ENCODE data around the gene MKLN1. TPM values are rescaled to one million over a fixed set of nuclear protein-coding genes. Genes with fewer than 3 reads are reported as not detected.

Gene MKLN1
- total RNA-seq, 4 donors from 2014 or later: 15.2 to 42.3 (median 24.0) TPM

DNA sequence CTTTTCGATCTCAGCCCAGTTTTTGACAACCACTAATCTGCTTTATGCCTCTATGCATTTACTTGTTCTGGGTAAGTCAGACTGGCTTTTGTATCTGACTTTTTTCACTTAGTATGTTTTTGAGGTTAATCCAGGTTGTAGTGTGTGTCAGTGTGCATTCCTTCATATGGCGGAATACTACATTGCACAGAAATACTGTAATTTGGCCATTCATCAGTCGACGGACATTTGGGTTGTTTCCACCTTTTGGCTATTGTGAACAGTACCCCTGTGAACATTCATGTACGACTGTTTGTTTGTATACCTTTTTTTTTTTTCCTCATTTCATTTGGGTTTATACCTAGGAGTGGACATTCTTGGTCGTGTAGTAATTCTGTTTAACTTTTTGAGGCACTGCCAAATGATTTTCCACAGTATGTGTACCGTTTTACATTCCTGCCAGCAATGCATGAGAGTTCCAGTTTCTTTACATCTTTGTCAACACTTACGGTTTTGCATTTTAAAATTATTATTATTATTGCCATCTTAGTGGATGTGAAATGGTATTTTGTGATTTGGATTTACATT is 57.4 kb downstream of the MKLN1 start:
- intact Hi-C loops (cut with DNase I): no loop called here
- Histone ChIP-seq H3K27ac (no peak overlapping the region), H3K4me3 (no peak overlapping the region), H3K36me3 (peaks cover 0 to 5% (median 0%) of the 10 kb centered on the region in 3 donors), H3K27me3 (no peaks in the 10 kb centered on the region), H3K4me1 (peaks cover 0 to 11% (median 0%) of the 10 kb centered on the region in 3 donors), H3K9me3 (no peaks in the 10 kb centered on the region)
- DNase-seq: no peak
- TF ChIP-seq, protein P1, sequence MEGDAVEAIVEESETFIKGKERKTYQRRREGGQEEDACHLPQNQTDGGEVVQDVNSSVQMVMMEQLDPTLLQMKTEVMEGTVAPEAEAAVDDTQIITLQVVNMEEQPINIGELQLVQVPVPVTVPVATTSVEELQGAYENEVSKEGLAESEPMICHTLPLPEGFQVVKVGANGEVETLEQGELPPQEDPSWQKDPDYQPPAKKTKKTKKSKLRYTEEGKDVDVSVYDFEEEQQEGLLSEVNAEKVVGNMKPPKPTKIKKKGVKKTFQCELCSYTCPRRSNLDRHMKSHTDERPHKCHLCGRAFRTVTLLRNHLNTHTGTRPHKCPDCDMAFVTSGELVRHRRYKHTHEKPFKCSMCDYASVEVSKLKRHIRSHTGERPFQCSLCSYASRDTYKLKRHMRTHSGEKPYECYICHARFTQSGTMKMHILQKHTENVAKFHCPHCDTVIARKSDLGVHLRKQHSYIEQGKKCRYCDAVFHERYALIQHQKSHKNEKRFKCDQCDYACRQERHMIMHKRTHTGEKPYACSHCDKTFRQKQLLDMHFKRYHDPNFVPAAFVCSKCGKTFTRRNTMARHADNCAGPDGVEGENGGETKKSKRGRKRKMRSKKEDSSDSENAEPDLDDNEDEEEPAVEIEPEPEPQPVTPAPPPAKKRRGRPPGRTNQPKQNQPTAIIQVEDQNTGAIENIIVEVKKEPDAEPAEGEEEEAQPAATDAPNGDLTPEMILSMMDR (IDR thresholded peaks at IDR 0.05): no peak
- TF ChIP-seq POLR2A (IDR thresholded peaks at IDR 0.05): no peak
- WGBS, 2 donors: 78 to 87% methylated on average over 8 of the region's 8 CpGs

DNA sequence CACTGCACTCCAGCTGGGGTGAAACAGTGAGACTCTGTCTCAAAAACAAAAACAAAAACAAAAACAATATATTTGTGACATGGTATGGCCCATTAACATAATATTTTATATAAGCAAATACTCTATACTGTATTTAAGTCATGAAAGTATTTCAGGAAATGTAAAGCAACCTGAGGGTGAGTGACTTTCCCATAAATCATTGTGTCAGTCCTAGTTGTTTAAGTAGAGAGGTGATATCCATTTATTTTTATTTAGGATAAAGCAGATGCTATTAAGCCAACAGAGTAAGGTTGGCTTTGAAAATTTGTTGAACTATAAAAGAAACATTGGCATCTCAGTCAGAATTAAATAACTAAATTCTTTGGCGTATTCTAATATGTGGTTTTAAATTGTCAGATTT is 60.5 kb downstream of the MKLN1 start:
- Histone ChIP-seq H3K27me3 (no peaks in the 10 kb centered on the region), H3K4me3 (no peak overlapping the region), H3K36me3 (peaks cover 0 to 5% (median 0%) of the 10 kb centered on the region in 3 donors), H3K9me3 (no peaks in the 10 kb centered on the region), H3K4me1 (peaks cover 0 to 9% (median 0%) of the 10 kb centered on the region in 3 donors), H3K27ac (no peak overlapping the region)
- WGBS, 2 donors: 96 to 97% methylated on average over 1 of the region's 1 CpG
- DNase-seq: no peak
- intact Hi-C loops (cut with DNase I): no loop called here
- TF ChIP-seq, protein P1 (IDR thresholded peaks at IDR 0.05): no peak
- TF ChIP-seq POLR2A (IDR thresholded peaks at IDR 0.05): no peak

DNA sequence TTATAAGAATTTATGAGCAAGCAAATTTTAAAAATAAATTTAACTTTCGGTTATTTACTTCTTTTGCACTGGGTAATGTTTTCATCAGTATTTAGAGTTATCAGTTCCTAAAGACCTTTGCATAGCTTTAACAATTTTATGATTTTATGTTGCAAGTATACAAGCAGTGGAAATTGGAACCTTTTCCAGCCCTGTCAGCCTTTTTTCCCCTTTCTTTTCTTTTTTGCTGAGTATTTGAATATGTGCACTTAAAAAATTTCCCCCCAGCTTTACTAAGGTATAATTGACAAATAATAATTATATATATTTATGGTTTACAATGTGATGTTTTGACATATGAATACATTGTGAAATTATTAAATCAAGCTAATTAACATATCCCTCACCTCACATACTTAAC is 62.6 kb downstream of the MKLN1 start:
- H3K27ac ChIP-seq: no peak overlapping the region
- no peak overlapping the region for H3K4me3 ChIP-seq
- H3K27me3 ChIP-seq: no peaks in the 10 kb centered on the region
- H3K4me1 ChIP-seq: no peaks in the 10 kb centered on the region
- H3K36me3 ChIP-seq: peaks cover 0 to 5% (median 0%) of the 10 kb centered on the region in 3 donors
- no peak for TF ChIP-seq POLR2A (IDR thresholded peaks at IDR 0.05)
- TF ChIP-seq, protein P1 (IDR thresholded peaks at IDR 0.05): no peak
- 94 to 100% methylated on average over 1 of the region's 1 CpG for WGBS, 2 donors
- DNase-seq: no peak
- intact Hi-C loops (cut with DNase I): no loop called here
- H3K9me3 ChIP-seq: no peaks in the 10 kb centered on the region

DNA sequence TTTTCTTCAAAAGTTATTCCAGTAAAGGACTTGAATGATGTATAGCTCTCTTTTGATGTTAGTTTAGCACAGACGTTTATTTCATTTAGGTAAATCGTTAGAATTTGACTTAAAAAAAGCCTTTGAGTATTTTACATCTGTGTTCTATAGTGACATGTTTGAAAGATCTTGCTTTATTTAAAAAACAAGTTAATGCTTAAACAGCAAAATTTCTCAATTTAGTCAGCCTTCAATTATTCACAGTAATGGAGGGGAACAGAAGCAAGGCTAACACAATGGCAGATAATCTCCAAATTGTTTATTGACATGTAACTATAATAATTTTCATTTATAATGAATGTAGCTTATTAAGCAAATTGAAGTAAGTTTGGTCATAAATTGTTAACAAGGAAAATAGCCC is 63.5 kb downstream of the MKLN1 start:
- intact Hi-C loops (cut with DNase I): no loop called here
- no peaks in the 10 kb centered on the region for H3K27me3 ChIP-seq
- no peak overlapping the region for H3K27ac ChIP-seq
- WGBS, 2 donors: 82 to 88% methylated on average over 2 of the region's 2 CpGs
- no peak for DNase-seq
- H3K4me3 ChIP-seq: no peak overlapping the region
- peaks cover 0 to 5% (median 0%) of the 10 kb centered on the region in 3 donors for H3K36me3 ChIP-seq
- TF ChIP-seq POLR2A (IDR thresholded peaks at IDR 0.05): no peak
- TF ChIP-seq, protein P1 (IDR thresholded peaks at IDR 0.05): no peak
- no peaks in the 10 kb centered on the region for H3K4me1 ChIP-seq
- no peaks in the 10 kb centered on the region for H3K9me3 ChIP-seq

DNA sequence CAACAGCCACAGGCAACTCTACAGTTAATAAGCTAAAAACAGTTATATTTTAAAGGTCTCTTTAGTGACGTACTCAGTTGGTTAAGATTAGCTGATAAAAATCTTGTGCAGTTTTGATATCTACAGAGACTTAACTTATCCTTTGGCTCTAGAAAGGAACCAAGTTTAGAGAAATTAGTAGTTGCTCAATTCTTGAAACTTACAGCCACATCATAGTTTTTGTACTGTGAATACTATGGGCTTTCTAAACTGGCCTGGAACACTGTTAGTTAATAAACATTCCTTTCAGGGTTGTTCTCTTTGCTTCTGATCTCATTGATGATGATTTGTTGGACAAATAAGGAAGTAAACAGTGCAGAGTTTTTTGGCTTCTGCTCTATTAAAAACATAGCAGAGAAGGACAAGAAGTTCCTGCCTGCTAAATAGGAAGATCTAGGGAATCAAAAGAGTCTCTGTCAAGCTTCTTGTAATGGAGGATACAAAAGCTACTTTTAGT is 73.1 kb downstream of the MKLN1 start:
- H3K4me1 ChIP-seq: peaks cover 0 to 8% (median 8%) of the 10 kb centered on the region in 3 donors
- TF ChIP-seq, protein P1 (IDR thresholded peaks at IDR 0.05): no peak
- TF ChIP-seq POLR2A (IDR thresholded peaks at IDR 0.05): no peak
- intact Hi-C loops (cut with DNase I): no loop called here
- peaks cover 0 to 52% (median 0%) of the 10 kb centered on the region in 3 donors for H3K36me3 ChIP-seq
- H3K27ac ChIP-seq: peak overlapping the region in 3 of 4 donors; percentile 54 to 72 (median 61)
- H3K4me3 ChIP-seq: peak overlapping the region in 1 of 4 donors; percentile 18
- no peak for DNase-seq
- 65 to 79% methylated on average over 1 of the region's 1 CpG for WGBS, 2 donors
- H3K27me3 ChIP-seq: no peaks in the 10 kb centered on the region
- H3K9me3 ChIP-seq: peaks cover 0 to 9% (median 7%) of the 10 kb centered on the region in 3 donors

All from esophagus squamous epithelium (tissue), 5 donors.